HepG2 (cell line): Measurements from ENCODE around the gene KRTDAP. TPM values are rescaled to one million over a fixed set of nuclear protein-coding genes. Genes with fewer than 3 reads are reported as not detected.

Source experiments
- CAMTA2 ChIP-seq: sonication (generic); formaldehyde crosslinking; IDR thresholded peaks from 2 replicates; pipeline ENCODE4 v1.4.0; 2020; ENCODE audit warnings: mild to moderate bottlenecking, missing genetic modification reagents, borderline replicate concordance
- CBFB ChIP-seq: sonication (generic); formaldehyde crosslinking; IDR thresholded peaks from 2 replicates; pipeline ENCODE4 v1.4.0; 2020; ENCODE audit warnings: missing genetic modification reagents
- FOXK1 ChIP-seq: sonication (generic); formaldehyde crosslinking; IDR thresholded peaks from 2 replicates; pipeline ENCODE4 v1.4.0; 2020; ENCODE audit warnings: low read depth, missing genetic modification reagents, borderline replicate concordance
- GATAD2A ChIP-seq: IDR thresholded peaks from 2 replicates; pipeline ENCODE4 v1.6.1; 2016
- HDAC1 ChIP-seq: sonication (generic); formaldehyde crosslinking; IDR thresholded peaks from 2 replicates; pipeline ENCODE4 v1.5.1; 2020; ENCODE audit warnings: mild to moderate bottlenecking, missing genetic modification reagents
- KAT8 ChIP-seq: IDR thresholded peaks from 2 replicates; pipeline ENCODE4 v1.6.1; 2016; ENCODE audit warnings: missing genetic modification reagents, missing compliant biosample characterization
- MED1 ChIP-seq: sonication (generic); formaldehyde crosslinking; IDR thresholded peaks from 2 replicates; pipeline ENCODE4 v1.4.0; 2020; ENCODE audit warnings: missing genetic modification reagents
- NFKB2 ChIP-seq: sonication (generic); formaldehyde crosslinking; IDR thresholded peaks from 2 replicates; pipeline ENCODE4 v1.4.0; 2020; ENCODE audit warnings: missing genetic modification reagents, borderline replicate concordance
- NR2C2 ChIP-seq: sonication (generic); formaldehyde crosslinking; IDR thresholded peaks from 2 replicates; pipeline ENCODE4 v1.4.0; 2020; ENCODE audit warnings: missing genetic modification reagents, mild to moderate bottlenecking, moderate library complexity, borderline replicate concordance
- PITX1 ChIP-seq: sonication (generic); formaldehyde crosslinking; IDR thresholded peaks from 2 replicates; pipeline ENCODE4 v1.5.1; 2020; ENCODE audit warnings: mild to moderate bottlenecking, missing genetic modification reagents
- SP5 ChIP-seq: IDR thresholded peaks from 2 replicates; pipeline ENCODE4 v1.6.1; 2016; ENCODE audit warnings: low read depth, borderline replicate concordance
- WIZ ChIP-seq: sonication (generic); formaldehyde crosslinking; IDR thresholded peaks from 2 replicates; pipeline ENCODE4 v1.5.1; 2020; ENCODE audit warnings: mild to moderate bottlenecking, missing genetic modification reagents
- ZBTB20 ChIP-seq: sonication (generic); formaldehyde crosslinking; IDR thresholded peaks from 2 replicates; pipeline ENCODE4 v1.8.1; 2023; ENCODE audit warnings: missing genetic modification reagents, low read depth, mild to moderate bottlenecking, borderline replicate concordance
- ZEB1 ChIP-seq: IDR thresholded peaks from 2 replicates; pipeline ENCODE4 v1.6.1; 2012; ENCODE audit warnings: mild to moderate bottlenecking, low read depth, inconsistent platforms; ENCODE audit not compliant: insufficient replicate concordance
- ZNF484 ChIP-seq: sonication (generic); formaldehyde crosslinking; IDR thresholded peaks from 2 replicates; pipeline ENCODE4 v1.5.1; 2020; ENCODE audit warnings: mild to moderate bottlenecking, low read depth, missing genetic modification reagents, borderline replicate concordance
- ZNF607 ChIP-seq: sonication (generic); formaldehyde crosslinking; IDR thresholded peaks from 2 replicates; pipeline ENCODE4 v1.5.1; 2020; ENCODE audit warnings: missing genetic modification reagents, mild to moderate bottlenecking, borderline replicate concordance
- polyA plus RNA-seq, 8 experiments: library from polyadenylated mRNA; depleted of rRNA in 3 of 8; stranded (reverse) in 7 of 8; unstranded in 1 of 8; fragments of >200 nt; fragmentation: Illumina TruSeq in 4 of 8; extraction: Trizol in 4 of 8; gene quantifications; 2 replicates each; pipeline versions ENCODE4 v1.2.1 to v1.2.3, GENCODE V29; 2011 to 2016; ENCODE audit warnings: low read depth in 4 of 8, missing spikeins in 1 of 8, mixed read lengths in 1 of 8; ENCODE audit not compliant: insufficient read depth in 1 of 8
- total RNA-seq, 5 experiments: library from RNA; depleted of rRNA; stranded (reverse); fragments of >200 nt; fragmentation: Illumina TruSeq; extraction: Trizol; gene quantifications; 2 replicates each; pipeline ENCODE4 v1.2.3, GENCODE V29; 2016; ENCODE audit warnings: low read depth in 1 of 5
- TF ChIP-seq, protein P1 (sequence below): sonication (generic); formaldehyde crosslinking; IDR thresholded peaks from 2 replicates; pipeline ENCODE4 v1.4.0; 2020; ENCODE audit warnings: mild to moderate bottlenecking, low read depth, missing genetic modification reagents
- TF ChIP-seq, protein P2 (sequence below): sonication (generic); formaldehyde crosslinking; IDR thresholded peaks from 2 replicates; pipeline ENCODE4 v1.4.0; 2020; ENCODE audit warnings: low read depth, missing genetic modification reagents
- TF ChIP-seq, protein P3 (sequence below): sonication (generic); formaldehyde crosslinking; IDR thresholded peaks from 2 replicates; pipeline ENCODE4 v1.8.0; 2022; ENCODE audit warnings: missing genetic modification reagents, mild to moderate bottlenecking, inconsistent platforms, borderline replicate concordance
- TF ChIP-seq, protein P4 (sequence below): IDR thresholded peaks from 2 replicates; pipeline ENCODE4 v1.6.1; 2016; ENCODE audit warnings: missing genetic modification reagents, missing compliant biosample characterization
- TF ChIP-seq, protein P5 (sequence below): IDR thresholded peaks from 2 replicates; pipeline ENCODE4 v1.6.1; 2018; ENCODE audit warnings: missing genetic modification reagents

Gene KRTDAP
- total and polyA plus RNA-seq, 2 of the 13 experiments (the other 11 are each of a cell fraction or from before 2014, with no cell fraction given): 0.86 to 1.5 TPM

DNA sequence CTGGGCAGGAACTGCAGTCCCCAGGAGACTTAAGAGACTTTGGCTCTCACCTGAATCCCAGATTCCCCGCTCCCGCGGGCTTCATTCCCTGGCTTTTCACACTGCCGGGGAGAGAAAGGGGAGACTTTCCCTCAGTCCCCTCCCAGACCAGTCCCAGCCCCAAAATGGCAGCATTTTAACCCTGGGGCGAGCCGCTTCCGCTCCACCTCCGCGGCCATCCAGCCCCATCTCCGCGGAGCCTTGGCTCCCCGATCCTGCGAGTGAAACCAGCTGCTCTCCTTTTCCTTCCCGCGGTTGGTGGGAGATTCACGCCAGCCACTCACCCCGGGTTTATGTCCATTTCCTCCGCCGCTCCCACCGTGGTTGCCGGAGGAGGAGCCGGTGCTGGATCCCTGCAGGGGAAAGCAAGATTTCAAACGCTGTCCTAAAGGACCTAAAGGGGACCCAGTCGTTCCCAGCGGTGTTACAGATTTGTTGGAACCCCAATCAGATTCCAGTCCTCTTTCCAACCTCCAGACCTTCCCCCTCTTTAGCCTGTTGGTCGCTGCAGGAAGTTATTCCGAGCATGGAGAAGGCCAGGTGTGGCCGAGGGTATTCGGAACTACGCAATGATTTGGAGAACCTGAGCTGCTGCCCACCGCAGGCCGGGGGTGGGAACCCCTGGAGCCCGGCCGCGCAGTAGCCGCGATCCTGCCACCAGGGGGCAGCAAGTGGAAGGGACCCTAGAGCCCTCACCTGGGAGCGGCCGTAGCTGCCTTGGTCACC, 19.8 kb upstream of the KRTDAP start (continued):
- TF ChIP-seq PITX1 (CRISPR knock-in tag) (peak; percentile 58; the same call in 1 of the 2 replicates), SP5 (CRISPR knock-in tag) (0 out of 2 replicates have a peak, but pooled peaks have one; percentile 19), NR2C2 (CRISPR knock-in tag) (0 out of 2 replicates have a peak, but pooled peaks have one; percentile 31), KAT8 (CRISPR knock-in tag) (peak; percentile 46; the same call in 1 of the 2 replicates), GATAD2A (CRISPR knock-in tag) (peak; percentile 84), CBFB (CRISPR knock-in tag) (0 out of 2 replicates have a peak, but pooled peaks have one; percentile 65), NFKB2 (CRISPR knock-in tag) (no peak; the same call in 1 of the 2 replicates), ZNF484 (CRISPR knock-in tag) (0 out of 2 replicates have a peak, but pooled peaks have one; percentile 34), WIZ (CRISPR knock-in tag) (0 out of 2 replicates have a peak, but pooled peaks have one; percentile 25), HDAC1 (CRISPR knock-in tag) (peak; percentile 75), MED1 (CRISPR knock-in tag) (peak; percentile 13; the same call in 1 of the 2 replicates), ZNF607 (0 out of 2 replicates have a peak, but pooled peaks have one; percentile 32), FOXK1 (CRISPR knock-in tag) (peak; percentile 37; the same call in 1 of the 2 replicates), CAMTA2 (CRISPR knock-in tag) (0 out of 2 replicates have a peak, but pooled peaks have one; percentile 18), ZEB1 (peak; percentile 92), ZBTB20 (CRISPR knock-in tag) (peak; percentile 19; the same call in 1 of the 2 replicates)
- TF ChIP-seq, protein P1, sequence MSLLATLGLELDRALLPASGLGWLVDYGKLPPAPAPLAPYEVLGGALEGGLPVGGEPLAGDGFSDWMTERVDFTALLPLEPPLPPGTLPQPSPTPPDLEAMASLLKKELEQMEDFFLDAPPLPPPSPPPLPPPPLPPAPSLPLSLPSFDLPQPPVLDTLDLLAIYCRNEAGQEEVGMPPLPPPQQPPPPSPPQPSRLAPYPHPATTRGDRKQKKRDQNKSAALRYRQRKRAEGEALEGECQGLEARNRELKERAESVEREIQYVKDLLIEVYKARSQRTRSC (CRISPR knock-in tag): no peak
- TF ChIP-seq, protein P2, sequence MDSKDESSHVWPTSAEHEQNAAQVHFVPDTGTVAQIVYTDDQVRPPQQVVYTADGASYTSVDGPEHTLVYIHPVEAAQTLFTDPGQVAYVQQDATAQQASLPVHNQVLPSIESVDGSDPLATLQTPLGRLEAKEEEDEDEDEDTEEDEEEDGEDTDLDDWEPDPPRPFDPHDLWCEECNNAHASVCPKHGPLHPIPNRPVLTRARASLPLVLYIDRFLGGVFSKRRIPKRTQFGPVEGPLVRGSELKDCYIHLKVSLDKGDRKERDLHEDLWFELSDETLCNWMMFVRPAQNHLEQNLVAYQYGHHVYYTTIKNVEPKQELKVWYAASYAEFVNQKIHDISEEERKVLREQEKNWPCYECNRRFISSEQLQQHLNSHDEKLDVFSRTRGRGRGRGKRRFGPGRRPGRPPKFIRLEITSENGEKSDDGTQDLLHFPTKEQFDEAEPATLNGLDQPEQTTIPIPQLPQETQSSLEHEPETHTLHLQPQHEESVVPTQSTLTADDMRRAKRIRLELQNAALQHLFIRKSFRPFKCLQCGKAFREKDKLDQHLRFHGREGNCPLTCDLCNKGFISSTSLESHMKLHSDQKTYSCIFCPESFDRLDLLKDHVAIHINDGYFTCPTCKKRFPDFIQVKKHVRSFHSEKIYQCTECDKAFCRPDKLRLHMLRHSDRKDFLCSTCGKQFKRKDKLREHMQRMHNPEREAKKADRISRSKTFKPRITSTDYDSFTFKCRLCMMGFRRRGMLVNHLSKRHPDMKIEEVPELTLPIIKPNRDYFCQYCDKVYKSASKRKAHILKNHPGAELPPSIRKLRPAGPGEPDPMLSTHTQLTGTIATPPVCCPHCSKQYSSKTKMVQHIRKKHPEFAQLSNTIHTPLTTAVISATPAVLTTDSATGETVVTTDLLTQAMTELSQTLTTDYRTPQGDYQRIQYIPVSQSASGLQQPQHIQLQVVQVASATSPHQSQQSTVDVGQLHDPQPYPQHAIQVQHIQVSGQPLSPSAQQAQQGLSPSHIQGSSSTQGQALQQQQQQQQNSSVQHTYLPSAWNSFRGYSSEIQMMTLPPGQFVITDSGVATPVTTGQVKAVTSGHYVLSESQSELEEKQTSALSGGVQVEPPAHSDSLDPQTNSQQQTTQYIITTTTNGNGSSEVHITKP (CRISPR knock-in tag): peak; percentile 67; the same call in 1 of the 2 replicates
- TF ChIP-seq, protein P3, sequence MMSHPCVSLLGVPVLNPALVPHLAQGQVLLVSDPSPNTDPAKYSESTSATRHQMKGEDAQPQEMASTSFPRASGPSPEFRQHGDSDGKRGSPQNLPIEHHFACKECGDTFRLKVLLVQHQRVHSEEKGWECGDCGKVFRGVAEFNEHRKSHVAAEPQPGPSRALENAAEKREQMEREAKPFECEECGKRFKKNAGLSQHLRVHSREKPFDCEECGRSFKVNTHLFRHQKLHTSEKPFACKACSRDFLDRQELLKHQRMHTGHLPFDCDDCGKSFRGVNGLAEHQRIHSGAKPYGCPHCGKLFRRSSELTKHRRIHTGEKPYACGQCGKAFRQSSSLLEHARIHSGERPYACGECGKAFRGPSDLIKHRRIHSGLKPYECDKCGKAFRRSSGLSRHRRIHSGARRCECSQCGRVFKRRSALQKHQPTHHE: 0 out of 2 replicates have a peak, but pooled peaks have one; percentile 30
- TF ChIP-seq, protein P4, sequence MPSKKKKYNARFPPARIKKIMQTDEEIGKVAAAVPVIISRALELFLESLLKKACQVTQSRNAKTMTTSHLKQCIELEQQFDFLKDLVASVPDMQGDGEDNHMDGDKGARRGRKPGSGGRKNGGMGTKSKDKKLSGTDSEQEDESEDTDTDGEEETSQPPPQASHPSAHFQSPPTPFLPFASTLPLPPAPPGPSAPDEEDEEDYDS (CRISPR knock-in tag): peak; percentile 31; the same call in 1 of the 2 replicates
- TF ChIP-seq, protein P5, sequence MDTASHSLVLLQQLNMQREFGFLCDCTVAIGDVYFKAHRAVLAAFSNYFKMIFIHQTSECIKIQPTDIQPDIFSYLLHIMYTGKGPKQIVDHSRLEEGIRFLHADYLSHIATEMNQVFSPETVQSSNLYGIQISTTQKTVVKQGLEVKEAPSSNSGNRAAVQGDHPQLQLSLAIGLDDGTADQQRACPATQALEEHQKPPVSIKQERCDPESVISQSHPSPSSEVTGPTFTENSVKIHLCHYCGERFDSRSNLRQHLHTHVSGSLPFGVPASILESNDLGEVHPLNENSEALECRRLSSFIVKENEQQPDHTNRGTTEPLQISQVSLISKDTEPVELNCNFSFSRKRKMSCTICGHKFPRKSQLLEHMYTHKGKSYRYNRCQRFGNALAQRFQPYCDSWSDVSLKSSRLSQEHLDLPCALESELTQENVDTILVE (CRISPR knock-in tag): peak; percentile 69; the same call in 1 of the 2 replicates
